ENCODE measurements around the gene ERBB2. TPM values are rescaled to one million over a fixed set of nuclear protein-coding genes. Genes with fewer than 3 reads are reported as not detected.

Gene ERBB2
- total RNA-seq, 2 experiments from 2014 or later = 2.4 to 4.6 TPM

GRCh38 chr17:39705786-39706348 is 6.0 kb downstream of the ERBB2 start:
- Mint-ChIP-seq H3K4me3 (no peak overlapping the region), H3K9me3 (no peaks in the 10 kb centered on the region), H3K36me3 (ENCODE audit: low read depth) (no peaks in the 10 kb centered on the region), H3K27me3 (peaks cover 10% of the 10 kb centered on the region), H3K27ac (no peak overlapping the region), H3K4me1 (ENCODE audit: low read depth) (peaks cover 9% of the 10 kb centered on the region)
- H3K27ac ChIP-seq (ENCODE audit: low read depth in 1 of 2, low read length in 2 of 2) = no peak overlapping the region
- TF ChIP-seq, protein P1, sequence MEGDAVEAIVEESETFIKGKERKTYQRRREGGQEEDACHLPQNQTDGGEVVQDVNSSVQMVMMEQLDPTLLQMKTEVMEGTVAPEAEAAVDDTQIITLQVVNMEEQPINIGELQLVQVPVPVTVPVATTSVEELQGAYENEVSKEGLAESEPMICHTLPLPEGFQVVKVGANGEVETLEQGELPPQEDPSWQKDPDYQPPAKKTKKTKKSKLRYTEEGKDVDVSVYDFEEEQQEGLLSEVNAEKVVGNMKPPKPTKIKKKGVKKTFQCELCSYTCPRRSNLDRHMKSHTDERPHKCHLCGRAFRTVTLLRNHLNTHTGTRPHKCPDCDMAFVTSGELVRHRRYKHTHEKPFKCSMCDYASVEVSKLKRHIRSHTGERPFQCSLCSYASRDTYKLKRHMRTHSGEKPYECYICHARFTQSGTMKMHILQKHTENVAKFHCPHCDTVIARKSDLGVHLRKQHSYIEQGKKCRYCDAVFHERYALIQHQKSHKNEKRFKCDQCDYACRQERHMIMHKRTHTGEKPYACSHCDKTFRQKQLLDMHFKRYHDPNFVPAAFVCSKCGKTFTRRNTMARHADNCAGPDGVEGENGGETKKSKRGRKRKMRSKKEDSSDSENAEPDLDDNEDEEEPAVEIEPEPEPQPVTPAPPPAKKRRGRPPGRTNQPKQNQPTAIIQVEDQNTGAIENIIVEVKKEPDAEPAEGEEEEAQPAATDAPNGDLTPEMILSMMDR (IDR thresholded peaks at IDR 0.05) = no peak
- no peak overlapping the region for H3K4me3 ChIP-seq (ENCODE audit: low read length)
- POLR2A ChIA-PET = interaction anchor here (1.5 kb wide), 1 partner anchor 18 kb away, joined by 3 read pairs; the partner anchor contains the start of gene PGAP3
- no peaks in the 10 kb centered on the region for H3K36me3 ChIP-seq (ENCODE audit: insufficient read depth, low read length)
- ATAC-seq (ENCODE audit: poor library complexity) (no peak), DNase-seq (no peak)
- intact Hi-C loops (cut with DNase I, micrococcal nuclease) = no loop called here
- H3K27me3 ChIP-seq (ENCODE audit: control insufficient read depth in 1 of 2, insufficient read depth in 2 of 2, low read length in 2 of 2) = peaks cover 7 to 11% of the 10 kb centered on the region in 2 experiments
- H3K9me3 ChIP-seq (ENCODE audit: control insufficient read depth in 1 of 2, insufficient read depth in 1 of 2, low read length in 2 of 2) = no peaks in the 10 kb centered on the region
- CTCF ChIA-PET = no interaction called here
- peaks cover 26% of the 10 kb centered on the region for H3K4me1 ChIP-seq (ENCODE audit: insufficient read depth, low read length)

- TF ChIP-seq, protein P1 (IDR thresholded peaks at IDR 0.05) = no peak
- Mint-ChIP-seq H3K9me3 (no peaks in the 10 kb centered on the region), H3K27ac (no peak overlapping the region), H3K4me3 (no peak overlapping the region), H3K27me3 (peaks cover 5% of the 10 kb centered on the region), H3K4me1 (ENCODE audit: low read depth) (peaks cover 9% of the 10 kb centered on the region), H3K36me3 (ENCODE audit: low read depth) (no peaks in the 10 kb centered on the region)
- Histone ChIP-seq H3K4me3 (ENCODE audit: low read length) (no peak overlapping the region), H3K27me3 (ENCODE audit: control insufficient read depth in 1 of 2, insufficient read depth in 2 of 2, low read length in 2 of 2) (peaks cover 2 to 6% of the 10 kb centered on the region in 2 experiments), H3K27ac (ENCODE audit: low read depth in 1 of 2, low read length in 2 of 2) (no peak overlapping the region), H3K4me1 (ENCODE audit: insufficient read depth, low read length) (peaks cover 25% of the 10 kb centered on the region), H3K36me3 (ENCODE audit: insufficient read depth, low read length) (no peaks in the 10 kb centered on the region), H3K9me3 (ENCODE audit: control insufficient read depth in 1 of 2, insufficient read depth in 1 of 2, low read length in 2 of 2) (no peaks in the 10 kb centered on the region)
- DNase-seq (no peak), ATAC-seq (ENCODE audit: poor library complexity) (no peak)
- CTCF ChIA-PET = no interaction called here
- intact Hi-C loops (cut with DNase I, micrococcal nuclease) = no loop called here
- POLR2A ChIA-PET = interaction anchor here (0.9 to 1.5 kb wide), 3 partner anchors 19 to 221 kb away, joined by 3 read pairs; partner anchors contain the start of genes LRRC3C, MIEN1, ORMDL3 and PGAP3
Measured at GRCh38 chr17:39706383-39706782, 6.5 kb downstream of the ERBB2 start.

DNA sequence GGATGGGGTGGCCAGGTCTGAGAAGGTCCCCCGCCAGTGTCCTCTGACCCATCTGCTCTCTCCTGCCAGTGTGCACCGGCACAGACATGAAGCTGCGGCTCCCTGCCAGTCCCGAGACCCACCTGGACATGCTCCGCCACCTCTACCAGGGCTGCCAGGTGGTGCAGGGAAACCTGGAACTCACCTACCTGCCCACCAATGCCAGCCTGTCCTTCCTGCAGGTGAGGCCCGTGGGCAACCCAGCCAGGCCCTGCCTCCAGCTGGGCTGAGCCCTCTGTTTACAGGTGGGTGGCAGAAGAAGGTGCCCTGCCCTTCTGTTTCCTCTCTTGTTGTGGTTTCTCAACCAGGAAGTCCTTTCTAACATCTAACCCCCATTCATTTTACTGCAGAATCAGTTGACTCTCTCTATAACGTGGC is 7.1 kb downstream of the ERBB2 start:
- Histone ChIP-seq H3K4me3 (ENCODE audit: low read length) (no peak overlapping the region), H3K4me1 (ENCODE audit: insufficient read depth, low read length) (peaks cover 25% of the 10 kb centered on the region), H3K27me3 (ENCODE audit: control insufficient read depth in 1 of 2, insufficient read depth in 2 of 2, low read length in 2 of 2) (peaks cover 0 to under 1% of the 10 kb centered on the region in 2 experiments), H3K36me3 (ENCODE audit: insufficient read depth, low read length) (no peaks in the 10 kb centered on the region), H3K9me3 (ENCODE audit: control insufficient read depth in 1 of 2, insufficient read depth in 1 of 2, low read length in 2 of 2) (no peaks in the 10 kb centered on the region), H3K27ac (ENCODE audit: low read depth in 1 of 2, low read length in 2 of 2) (no peak overlapping the region)
- DNase-seq (peak in 5 of 14 experiments; percentile 11 to 47 (median 35)), ATAC-seq (ENCODE audit: poor library complexity) (peak; percentile 68)
- intact Hi-C loops (cut with DNase I, micrococcal nuclease) = no loop called here
- TF ChIP-seq, protein P1 (IDR thresholded peaks at IDR 0.05) = no peak
- H3K4me1 Mint-ChIP-seq (ENCODE audit: low read depth) = peaks cover 9% of the 10 kb centered on the region
- no peaks in the 10 kb centered on the region for H3K9me3 Mint-ChIP-seq
- no peaks in the 10 kb centered on the region for H3K27me3 Mint-ChIP-seq
- H3K36me3 Mint-ChIP-seq (ENCODE audit: low read depth) = no peaks in the 10 kb centered on the region
- H3K27ac Mint-ChIP-seq = no peak overlapping the region
- ChIA-PET POLR2A (interaction anchor here (0.9 to 1.5 kb wide), 3 partner anchors 19 to 220 kb away, joined by 3 read pairs; partner anchors contain the start of genes LRRC3C, MIEN1, ORMDL3 and PGAP3), CTCF (no interaction called here)
- H3K4me3 Mint-ChIP-seq = no peak overlapping the region

Measured in CD4-positive, alpha-beta T cell (primary cell).